Astrocyte (in vitro differentiated cells and primary cell): ENCODE data around the gene ITGA2B.
"Not testable (repeated sequence)": the region's sequence is repeated elsewhere in the genome, so short reads cannot be mapped to it uniquely, and the experiment has no call there.

Experiments
- CTCF ChIP-seq: IDR thresholded peaks from 2 replicates; pipeline ENCODE4 v1.5.1; 2011; ENCODE audit warnings: low read depth, mild to moderate bottlenecking, inconsistent platforms, low read length, moderate library complexity; ENCODE audit not compliant: insufficient read depth
- EZH2 ChIP-seq: IDR thresholded peaks from 2 replicates; pipeline ENCODE4 v1.6.1; 2012; ENCODE audit warnings: mild to moderate bottlenecking, low read length, inconsistent platforms; ENCODE audit not compliant: insufficient read depth

- not testable (repeated sequence) for TF ChIP-seq CTCF, EZH2
Measured at GRCh38 chr17:44365051-44365450, 24.4 kb downstream of the ITGA2B start.
